ENCODE results near the gene ENTPD5.
"Not testable (repeated sequence)": the region's sequence is repeated elsewhere in the genome, so short reads cannot be mapped to it uniquely, and the experiment has no call there.

Gene ENTPD5

DNA sequence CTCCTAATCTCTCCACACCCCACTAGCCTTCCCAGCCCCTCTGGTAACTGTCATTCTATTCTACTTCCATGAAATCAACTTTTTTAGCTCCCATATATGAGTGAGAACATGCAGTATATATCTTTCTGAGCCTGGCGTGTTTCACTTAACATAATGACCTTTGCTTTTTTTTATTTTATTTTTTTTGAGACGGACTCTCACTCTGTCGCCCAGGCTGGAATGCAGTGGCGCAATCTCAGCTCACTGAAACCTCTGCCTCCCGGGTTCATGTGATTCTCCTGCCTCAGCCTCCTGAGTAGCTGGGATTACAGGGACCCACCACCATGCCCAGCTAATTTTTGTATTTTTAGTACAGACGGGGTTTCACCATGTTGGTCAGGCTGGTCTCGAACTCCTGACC, 30.4 kb downstream of the ENTPD5 start:
- not testable (repeated sequence) for H3K23ac ChIP-seq (ENCODE audit: low read length); H3K79me2 ChIP-seq (ENCODE audit: control insufficient read depth, insufficient read depth, low read length); H2AK5ac ChIP-seq (ENCODE audit: low read length); H3K4me2 ChIP-seq (ENCODE audit: low read length); H2BK15ac ChIP-seq (replicated peaks; ENCODE audit: low read depth); H3K9ac ChIP-seq (ENCODE audit: low read length); H2BK5ac ChIP-seq (ENCODE audit: low read length); H3K27me3 ChIP-seq (ENCODE audit: insufficient read depth, low read length, poor library complexity); H3K27ac ChIP-seq (ENCODE audit: low read depth, low read length); H3K4me1 ChIP-seq (ENCODE audit: control insufficient read depth, low read depth, low read length); H3K4ac ChIP-seq (ENCODE audit: low read depth, low read length); H3K56ac ChIP-seq (ENCODE audit: low read length); H4K5ac ChIP-seq (ENCODE audit: low read length); H3K36me3 ChIP-seq (ENCODE audit: control insufficient read depth, insufficient read depth, low read length); H3K18ac ChIP-seq (ENCODE audit: low read length); H4K8ac ChIP-seq (ENCODE audit: low read depth, low read length); DNase-seq; H3K79me1 ChIP-seq (ENCODE audit: low read length); H2BK120ac ChIP-seq (ENCODE audit: low read depth, low read length); H3K4me3 ChIP-seq (ENCODE audit: low read length)
- WGBS (ENCODE audit: extremely low coverage, insufficient coverage, low lambda C conversion rate), result no CpG with 5 or more reads among the region's 7 CpGs

DNA sequence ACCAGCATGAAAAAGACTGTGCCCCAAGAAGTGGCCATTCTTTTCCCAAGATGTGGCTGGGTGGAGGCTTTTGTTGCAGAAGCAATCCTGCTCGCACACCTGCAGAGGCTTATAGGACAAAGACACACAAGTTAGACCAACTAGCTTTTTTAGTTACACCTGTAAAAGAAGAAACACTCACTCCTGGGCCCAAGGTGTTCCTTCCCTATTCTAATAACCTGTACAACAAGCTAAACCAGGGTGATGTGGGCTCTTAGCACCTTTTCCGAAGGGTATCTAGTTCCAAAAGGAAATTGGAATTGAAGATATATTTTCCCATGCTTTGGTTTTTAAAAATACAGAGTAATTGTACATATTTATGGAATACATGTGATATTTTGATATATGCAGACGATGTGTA, 31.0 kb downstream of the ENTPD5 start:
- no peak overlapping the region for H2BK5ac ChIP-seq (ENCODE audit: low read length)
- no CpG with 5 or more reads among the region's 3 CpGs for WGBS (ENCODE audit: extremely low coverage, insufficient coverage, low lambda C conversion rate)
- H2AK5ac ChIP-seq (ENCODE audit: low read length), result no peak overlapping the region
- no peak overlapping the region for H4K8ac ChIP-seq (ENCODE audit: low read depth, low read length)
- no peak overlapping the region for H3K27ac ChIP-seq (ENCODE audit: low read depth, low read length)
- no peak overlapping the region for H2BK120ac ChIP-seq (ENCODE audit: low read depth, low read length)
- H3K9ac ChIP-seq (ENCODE audit: low read length), result no peak overlapping the region
- no peaks in the 10 kb centered on the region for H3K27me3 ChIP-seq (ENCODE audit: insufficient read depth, low read length, poor library complexity)
- H4K5ac ChIP-seq (ENCODE audit: low read length), result no peak overlapping the region
- no peaks in the 10 kb centered on the region for H3K4me1 ChIP-seq (ENCODE audit: control insufficient read depth, low read depth, low read length)
- H3K4ac ChIP-seq (ENCODE audit: low read depth, low read length), result no peak overlapping the region
- H3K79me1 ChIP-seq (ENCODE audit: low read length), result no peaks in the 10 kb centered on the region
- H3K36me3 ChIP-seq (ENCODE audit: control insufficient read depth, insufficient read depth, low read length), result no peaks in the 10 kb centered on the region
- no peak overlapping the region for H3K23ac ChIP-seq (ENCODE audit: low read length)
- H3K4me3 ChIP-seq (ENCODE audit: low read length), result no peak overlapping the region
- no peaks in the 10 kb centered on the region for H3K79me2 ChIP-seq (ENCODE audit: control insufficient read depth, insufficient read depth, low read length)
- no peak overlapping the region for H2BK15ac ChIP-seq (replicated peaks; ENCODE audit: low read depth)
- H3K4me2 ChIP-seq (ENCODE audit: low read length), result no peak overlapping the region
- no peak overlapping the region for H3K56ac ChIP-seq (ENCODE audit: low read length)
- H3K18ac ChIP-seq (ENCODE audit: low read length), result no peak overlapping the region
- DNase-seq, result no peak

DNA sequence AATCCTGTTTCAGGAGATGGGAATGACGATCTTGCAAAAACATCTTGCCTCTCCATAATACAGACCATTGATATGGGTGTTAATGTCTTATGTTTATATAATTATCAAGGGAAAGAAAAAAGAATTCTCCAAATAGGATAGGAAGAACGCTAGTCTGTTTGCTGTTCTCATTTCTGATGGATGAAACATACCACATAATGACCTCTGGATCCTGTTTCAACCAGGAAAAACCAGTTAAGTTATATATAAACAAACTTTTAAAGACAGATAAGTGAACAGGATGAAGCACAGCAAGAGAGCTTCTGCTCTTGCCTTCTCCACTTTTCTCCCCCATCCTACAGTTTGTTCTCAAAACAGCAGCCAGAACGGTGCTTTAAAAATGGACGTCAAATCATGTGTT, 41.2 kb downstream of the ENTPD5 start:
- no CpG with 5 or more reads among the region's 4 CpGs for WGBS (ENCODE audit: extremely low coverage, insufficient coverage, low lambda C conversion rate)
- H3K27me3 ChIP-seq (ENCODE audit: insufficient read depth, low read length, poor library complexity), result no peaks in the 10 kb centered on the region
- no peak overlapping the region for H3K18ac ChIP-seq (ENCODE audit: low read length)
- H3K9ac ChIP-seq (ENCODE audit: low read length), result no peak overlapping the region
- H2BK15ac ChIP-seq (replicated peaks; ENCODE audit: low read depth), result no peak overlapping the region
- no peak for DNase-seq
- no peak overlapping the region for H3K4me3 ChIP-seq (ENCODE audit: low read length)
- H2AK5ac ChIP-seq (ENCODE audit: low read length), result no peak overlapping the region
- no peaks in the 10 kb centered on the region for H3K79me2 ChIP-seq (ENCODE audit: control insufficient read depth, insufficient read depth, low read length)
- no peak overlapping the region for H3K27ac ChIP-seq (ENCODE audit: low read depth, low read length)
- no peaks in the 10 kb centered on the region for H3K79me1 ChIP-seq (ENCODE audit: low read length)
- H3K4me1 ChIP-seq (ENCODE audit: control insufficient read depth, low read depth, low read length), result no peaks in the 10 kb centered on the region
- no peak overlapping the region for H3K4me2 ChIP-seq (ENCODE audit: low read length)
- no peak overlapping the region for H2BK120ac ChIP-seq (ENCODE audit: low read depth, low read length)
- H3K56ac ChIP-seq (ENCODE audit: low read length), result no peak overlapping the region
- no peaks in the 10 kb centered on the region for H3K36me3 ChIP-seq (ENCODE audit: control insufficient read depth, insufficient read depth, low read length)
- no peak overlapping the region for H3K23ac ChIP-seq (ENCODE audit: low read length)
- no peak overlapping the region for H4K5ac ChIP-seq (ENCODE audit: low read length)
- H2BK5ac ChIP-seq (ENCODE audit: low read length), result no peak overlapping the region
- H4K8ac ChIP-seq (ENCODE audit: low read depth, low read length), result no peak overlapping the region
- H3K4ac ChIP-seq (ENCODE audit: low read depth, low read length), result no peak overlapping the region

DNA sequence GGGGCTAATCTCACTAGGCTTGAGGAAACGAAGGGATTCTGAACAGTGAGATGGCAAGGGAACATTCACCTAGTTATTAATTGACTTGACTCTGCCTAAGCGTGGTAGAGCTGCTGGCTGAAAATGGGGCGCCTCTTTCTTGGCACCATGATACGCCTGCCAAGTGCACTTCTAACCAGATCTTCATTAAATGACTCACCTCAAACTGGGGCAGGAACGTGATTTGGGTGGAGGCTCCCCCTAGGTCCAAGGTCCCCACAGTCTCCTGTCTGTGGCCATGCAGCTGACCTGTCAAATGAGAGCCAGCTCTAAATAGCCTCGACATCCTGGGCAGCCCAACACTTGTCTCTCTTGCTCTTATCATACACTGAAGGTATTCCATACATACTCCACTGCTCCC, 43.0 kb downstream of the ENTPD5 start:
- H3K79me1 ChIP-seq (ENCODE audit: low read length), result no peaks in the 10 kb centered on the region
- H3K36me3 ChIP-seq (ENCODE audit: control insufficient read depth, insufficient read depth, low read length), result no peaks in the 10 kb centered on the region
- H3K23ac ChIP-seq (ENCODE audit: low read length), result no peak overlapping the region
- no peak overlapping the region for H4K5ac ChIP-seq (ENCODE audit: low read length)
- no peaks in the 10 kb centered on the region for H3K27me3 ChIP-seq (ENCODE audit: insufficient read depth, low read length, poor library complexity)
- no peak overlapping the region for H2BK15ac ChIP-seq (replicated peaks; ENCODE audit: low read depth)
- no peak overlapping the region for H4K8ac ChIP-seq (ENCODE audit: low read depth, low read length)
- H3K4me2 ChIP-seq (ENCODE audit: low read length), result no peak overlapping the region
- H3K4ac ChIP-seq (ENCODE audit: low read depth, low read length), result no peak overlapping the region
- H2BK5ac ChIP-seq (ENCODE audit: low read length), result no peak overlapping the region
- no peak overlapping the region for H2BK120ac ChIP-seq (ENCODE audit: low read depth, low read length)
- H3K56ac ChIP-seq (ENCODE audit: low read length), result no peak overlapping the region
- no CpG with 5 or more reads among the region's 6 CpGs for WGBS (ENCODE audit: extremely low coverage, insufficient coverage, low lambda C conversion rate)
- no peak for DNase-seq
- no peak overlapping the region for H3K4me3 ChIP-seq (ENCODE audit: low read length)
- H3K18ac ChIP-seq (ENCODE audit: low read length), result no peak overlapping the region
- H2AK5ac ChIP-seq (ENCODE audit: low read length), result no peak overlapping the region
- no peaks in the 10 kb centered on the region for H3K4me1 ChIP-seq (ENCODE audit: control insufficient read depth, low read depth, low read length)
- no peak overlapping the region for H3K27ac ChIP-seq (ENCODE audit: low read depth, low read length)
- H3K9ac ChIP-seq (ENCODE audit: low read length), result no peak overlapping the region
- H3K79me2 ChIP-seq (ENCODE audit: control insufficient read depth, insufficient read depth, low read length), result no peaks in the 10 kb centered on the region

DNA sequence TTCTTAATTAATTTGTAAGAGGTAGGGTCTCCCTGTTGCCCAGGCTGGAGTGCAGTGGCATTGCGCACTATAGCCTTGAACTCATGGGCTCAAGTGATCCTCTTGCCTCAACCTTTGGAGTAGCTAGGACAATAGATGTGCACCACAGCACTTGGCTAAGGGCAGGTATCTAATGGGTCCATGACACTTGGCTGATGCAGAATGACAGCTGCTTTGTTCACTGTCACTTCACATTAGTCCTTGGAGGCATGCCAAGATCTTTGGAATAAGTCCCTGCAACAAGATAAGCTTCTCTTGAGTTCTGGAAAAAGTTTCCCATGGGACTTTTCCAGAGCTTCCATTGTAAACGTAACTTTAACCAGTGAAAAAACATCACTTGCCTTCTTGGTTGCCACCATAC, 45.6 kb downstream of the ENTPD5 start:
- H3K4me1 ChIP-seq (ENCODE audit: control insufficient read depth, low read depth, low read length), result no peaks in the 10 kb centered on the region
- no peak overlapping the region for H2AK5ac ChIP-seq (ENCODE audit: low read length)
- H3K23ac ChIP-seq (ENCODE audit: low read length), result no peak overlapping the region
- H2BK5ac ChIP-seq (ENCODE audit: low read length), result no peak overlapping the region
- H3K9ac ChIP-seq (ENCODE audit: low read length), result no peak overlapping the region
- no peak overlapping the region for H3K4me2 ChIP-seq (ENCODE audit: low read length)
- no peaks in the 10 kb centered on the region for H3K27me3 ChIP-seq (ENCODE audit: insufficient read depth, low read length, poor library complexity)
- no peak overlapping the region for H3K56ac ChIP-seq (ENCODE audit: low read length)
- no peaks in the 10 kb centered on the region for H3K36me3 ChIP-seq (ENCODE audit: control insufficient read depth, insufficient read depth, low read length)
- H3K4ac ChIP-seq (ENCODE audit: low read depth, low read length), result no peak overlapping the region
- no peaks in the 10 kb centered on the region for H3K79me1 ChIP-seq (ENCODE audit: low read length)
- no peak overlapping the region for H3K4me3 ChIP-seq (ENCODE audit: low read length)
- H4K8ac ChIP-seq (ENCODE audit: low read depth, low read length), result no peak overlapping the region
- H3K79me2 ChIP-seq (ENCODE audit: control insufficient read depth, insufficient read depth, low read length), result no peaks in the 10 kb centered on the region
- no peak overlapping the region for H4K5ac ChIP-seq (ENCODE audit: low read length)
- no peak overlapping the region for H3K27ac ChIP-seq (ENCODE audit: low read depth, low read length)
- no peak overlapping the region for H2BK120ac ChIP-seq (ENCODE audit: low read depth, low read length)
- no peak overlapping the region for H3K18ac ChIP-seq (ENCODE audit: low read length)
- H2BK15ac ChIP-seq (replicated peaks; ENCODE audit: low read depth), result no peak overlapping the region
- WGBS (ENCODE audit: extremely low coverage, insufficient coverage, low lambda C conversion rate), result no CpG with 5 or more reads among the region's 2 CpGs
- DNase-seq, result no peak

DNA sequence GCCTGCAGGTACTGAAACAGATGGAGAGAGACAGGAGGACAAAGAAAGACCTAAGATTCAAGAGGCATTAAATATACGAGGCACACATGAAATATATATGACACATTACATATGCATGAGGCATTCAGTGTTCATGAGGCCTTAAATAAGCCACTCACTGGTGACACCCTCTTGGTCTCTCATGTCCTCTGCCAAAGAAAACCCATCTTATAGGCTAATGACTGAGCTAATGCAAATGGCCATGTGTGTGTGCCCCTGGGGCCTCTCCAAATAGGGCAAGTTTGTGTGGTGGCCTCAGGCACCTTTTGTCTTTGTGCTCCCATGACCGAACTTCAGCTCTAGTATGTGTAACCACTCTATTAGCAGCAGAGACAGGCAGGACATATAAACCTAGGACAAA, 50.2 kb downstream of the ENTPD5 start:
- Histone ChIP-seq H3K4me2 (ENCODE audit: low read length) (no peak overlapping the region), H3K79me1 (ENCODE audit: low read length) (no peaks in the 10 kb centered on the region), H3K56ac (ENCODE audit: low read length) (no peak overlapping the region), H3K4me1 (ENCODE audit: control insufficient read depth, low read depth, low read length) (no peaks in the 10 kb centered on the region), H3K4ac (ENCODE audit: low read depth, low read length) (no peak overlapping the region), H2BK5ac (ENCODE audit: low read length) (no peak overlapping the region), H3K27me3 (ENCODE audit: insufficient read depth, low read length, poor library complexity) (no peaks in the 10 kb centered on the region), H3K9ac (ENCODE audit: low read length) (no peak overlapping the region), H3K4me3 (ENCODE audit: low read length) (no peak overlapping the region), H3K36me3 (ENCODE audit: control insufficient read depth, insufficient read depth, low read length) (no peaks in the 10 kb centered on the region), H3K18ac (ENCODE audit: low read length) (no peak overlapping the region), H3K79me2 (ENCODE audit: control insufficient read depth, insufficient read depth, low read length) (no peaks in the 10 kb centered on the region), H3K23ac (ENCODE audit: low read length) (no peak overlapping the region), H3K27ac (ENCODE audit: low read depth, low read length) (no peak overlapping the region), H2AK5ac (ENCODE audit: low read length) (no peak overlapping the region), H4K8ac (ENCODE audit: low read depth, low read length) (no peak overlapping the region), H4K5ac (ENCODE audit: low read length) (no peak overlapping the region), H2BK15ac (replicated peaks; ENCODE audit: low read depth) (no peak overlapping the region), H2BK120ac (ENCODE audit: low read depth, low read length) (no peak overlapping the region)
- no peak for DNase-seq
- WGBS (ENCODE audit: extremely low coverage, insufficient coverage, low lambda C conversion rate), result no CpG with 5 or more reads among the region's 2 CpGs
